Measurements from ENCODE around the gene MCTS1. TPM values are rescaled to one million over a fixed set of nuclear protein-coding genes. Genes with fewer than 3 reads are reported as not detected.
A peak's percentile ranks its signal among the peaks of the same experiment; 100 is the strongest.
"Not testable (repeated sequence)": the region's sequence is repeated elsewhere in the genome, so short reads cannot be mapped to it uniquely, and the experiment has no call there.

Gene MCTS1
- total and polyA plus RNA-seq, 8 donors = 12.1 to 30.4 (median 20.0) TPM

DNA sequence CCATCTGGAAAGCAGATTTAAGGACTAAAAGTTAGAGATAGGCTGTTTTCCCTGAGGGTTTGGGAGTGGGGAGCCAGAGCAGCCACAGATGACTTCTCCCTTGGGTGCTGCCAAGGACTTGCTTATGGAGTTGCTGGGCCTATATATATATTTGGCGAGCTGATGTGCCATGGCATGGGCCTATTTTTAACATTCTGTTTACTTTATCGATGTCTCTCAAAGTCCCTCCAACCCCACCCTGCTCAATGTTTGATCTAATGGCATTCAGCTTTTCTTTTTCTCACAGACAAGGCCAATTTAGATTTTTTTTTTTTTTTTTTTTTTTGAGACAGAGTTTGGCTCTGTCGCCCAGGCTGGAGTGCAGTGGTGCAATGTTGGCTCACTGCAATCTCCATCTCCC, 37.1 kb upstream of the MCTS1 start:
- Histone ChIP-seq H3K27me3 (no peaks in the 10 kb centered on the region), H3K4me1 (peaks cover 0 to 17% (median 0%) of the 10 kb centered on the region in 3 donors), H3K9me3 (no peaks in the 10 kb centered on the region), H3K4me3 (no peak overlapping the region), H3K36me3 (no peaks in the 10 kb centered on the region), H3K27ac (peak overlapping the region in 1 of 4 donors; percentile 44)
- intact Hi-C loops (cut with DNase I) = no loop called here
- FAIRE-seq = no peak
- TF ChIP-seq, protein P1, sequence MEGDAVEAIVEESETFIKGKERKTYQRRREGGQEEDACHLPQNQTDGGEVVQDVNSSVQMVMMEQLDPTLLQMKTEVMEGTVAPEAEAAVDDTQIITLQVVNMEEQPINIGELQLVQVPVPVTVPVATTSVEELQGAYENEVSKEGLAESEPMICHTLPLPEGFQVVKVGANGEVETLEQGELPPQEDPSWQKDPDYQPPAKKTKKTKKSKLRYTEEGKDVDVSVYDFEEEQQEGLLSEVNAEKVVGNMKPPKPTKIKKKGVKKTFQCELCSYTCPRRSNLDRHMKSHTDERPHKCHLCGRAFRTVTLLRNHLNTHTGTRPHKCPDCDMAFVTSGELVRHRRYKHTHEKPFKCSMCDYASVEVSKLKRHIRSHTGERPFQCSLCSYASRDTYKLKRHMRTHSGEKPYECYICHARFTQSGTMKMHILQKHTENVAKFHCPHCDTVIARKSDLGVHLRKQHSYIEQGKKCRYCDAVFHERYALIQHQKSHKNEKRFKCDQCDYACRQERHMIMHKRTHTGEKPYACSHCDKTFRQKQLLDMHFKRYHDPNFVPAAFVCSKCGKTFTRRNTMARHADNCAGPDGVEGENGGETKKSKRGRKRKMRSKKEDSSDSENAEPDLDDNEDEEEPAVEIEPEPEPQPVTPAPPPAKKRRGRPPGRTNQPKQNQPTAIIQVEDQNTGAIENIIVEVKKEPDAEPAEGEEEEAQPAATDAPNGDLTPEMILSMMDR (IDR thresholded peaks at IDR 0.05) = no peak
- peak; percentile 54 to 88 (median 80) for ATAC-seq
- WGBS, 2 donors = 40 to 47% methylated on average over 3 of the region's 3 CpGs
- peak in 2 of 6 donors; percentile 40 to 46 for DNase-seq

- no peaks in the 10 kb centered on the region for H3K36me3 ChIP-seq
- ATAC-seq (peak in 2 of 4 donors; percentile 24 to 39), DNase-seq (no peak), FAIRE-seq (no peak)
- intact Hi-C loops (cut with DNase I) = no loop called here
- no peaks in the 10 kb centered on the region for H3K27me3 ChIP-seq
- H3K4me1 ChIP-seq = peaks cover 0 to 11% (median 0%) of the 10 kb centered on the region in 3 donors
- no peak overlapping the region for H3K4me3 ChIP-seq
- TF ChIP-seq, protein P1 (IDR thresholded peaks at IDR 0.05) = no peak
- no peaks in the 10 kb centered on the region for H3K9me3 ChIP-seq
- no peak overlapping the region for H3K27ac ChIP-seq
Observed at GRCh38 chrX:120568035-120568434, 35.9 kb upstream of the MCTS1 start.

DNA sequence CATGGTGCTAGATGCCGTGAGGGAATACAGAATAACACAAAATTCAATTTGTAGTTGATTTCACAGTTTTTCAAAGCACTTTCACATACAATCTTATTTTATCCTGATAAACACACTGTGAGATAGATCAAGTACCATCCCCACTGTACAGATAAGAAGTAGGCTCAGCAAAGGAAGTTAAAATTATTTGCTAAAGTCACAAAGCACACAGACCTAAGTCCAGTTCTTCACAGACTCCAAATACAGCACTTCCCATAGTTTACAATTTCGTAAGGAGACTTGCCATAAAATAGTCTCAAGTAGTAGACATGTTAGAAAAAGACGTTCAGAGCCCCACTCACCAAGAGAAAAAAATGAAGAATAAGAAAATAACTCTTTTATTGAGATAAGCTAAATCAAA, 35.3 kb upstream of the MCTS1 start:
- Histone ChIP-seq H3K9me3 (no peaks in the 10 kb centered on the region), H3K4me3 (no peak overlapping the region), H3K4me1 (peaks cover 0 to 6% (median 0%) of the 10 kb centered on the region in 3 donors), H3K27me3 (no peaks in the 10 kb centered on the region), H3K36me3 (no peaks in the 10 kb centered on the region), H3K27ac (no peak overlapping the region)
- ATAC-seq = no peak
- 52 to 60% methylated on average over 3 of the region's 3 CpGs for WGBS, 2 donors
- intact Hi-C loops (cut with DNase I) = no loop called here
- FAIRE-seq = no peak
- no peak for DNase-seq
- TF ChIP-seq, protein P1 (IDR thresholded peaks at IDR 0.05) = no peak

- Histone ChIP-seq H3K27me3 (no peaks in the 10 kb centered on the region), H3K4me3 (no peak overlapping the region), H3K9me3 (no peaks in the 10 kb centered on the region), H3K36me3 (no peaks in the 10 kb centered on the region), H3K4me1 (no peaks in the 10 kb centered on the region), H3K27ac (no peak overlapping the region)
- TF ChIP-seq, protein P1 (IDR thresholded peaks at IDR 0.05) = no peak
- ATAC-seq = no peak
- no peak for FAIRE-seq
- no peak for DNase-seq
- WGBS, 2 donors = 57 to 63% methylated on average over 3 of the region's 3 CpGs
- intact Hi-C loops (cut with DNase I) = no loop called here
Observed at GRCh38 chrX:120570011-120570600, 33.8 kb upstream of the MCTS1 start.

GRCh38 chrX:120573806-120574205, 30.1 kb upstream of the MCTS1 start:
- ATAC-seq; H3K4me3 ChIP-seq; DNase-seq; H3K4me1 ChIP-seq; H3K9me3 ChIP-seq; H3K27ac ChIP-seq; H3K27me3 ChIP-seq; FAIRE-seq; H3K36me3 ChIP-seq; intact Hi-C loops (cut with DNase I): not testable (repeated sequence)
- WGBS, 2 donors = 76 to 94% methylated on average over 13 of the region's 13 CpGs
